Measurements from ENCODE around the gene GOLIM4. TPM values are rescaled to one million over a fixed set of nuclear protein-coding genes. Genes with fewer than 3 reads are reported as not detected.

Gene GOLIM4
- total and polyA plus RNA-seq, 2 of the 13 experiments (the other 11 are each of a cell fraction or from before 2014, with no cell fraction given), result 10.9 to 47.7 TPM

DNA sequence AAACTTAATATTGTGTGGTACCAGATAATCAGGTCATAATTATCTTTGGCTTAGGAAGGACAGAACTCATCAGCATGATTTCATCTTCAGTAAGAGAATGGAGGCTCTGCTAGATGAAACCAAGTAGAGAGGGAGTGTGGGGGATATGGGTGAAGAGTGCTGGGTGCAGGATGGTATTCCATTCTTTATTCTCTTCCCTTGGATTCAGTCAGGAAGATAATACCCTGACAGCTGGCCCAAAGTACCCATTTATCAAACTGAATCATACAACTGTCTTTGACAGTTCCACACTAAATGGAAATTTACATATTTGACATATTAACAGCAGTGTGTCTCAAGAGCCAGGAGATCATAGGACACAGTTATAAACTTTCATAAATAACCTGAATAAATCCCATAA, 44.7 kb downstream of the GOLIM4 start:
- Histone ChIP-seq H3K4me2 (ENCODE audit: low read depth, low read length) (no peak overlapping the region), H2AFZ (ENCODE audit: low read length) (no peak overlapping the region), H3K27me3 (ENCODE audit: control insufficient read depth in 1 of 2, insufficient read depth in 2 of 2, low read length in 2 of 2) (no peaks in the 10 kb centered on the region), H3K9ac (ENCODE audit: insufficient read depth, low read depth, low read length) (no peak overlapping the region), H4K20me1 (ENCODE audit: insufficient read depth, low read length) (0 out of 2 replicates have a peak, but pooled peaks cover 5% of the 10 kb centered on the region), H3K79me2 (ENCODE audit: insufficient read depth, low read length) (peaks cover 30% of the 10 kb centered on the region), H3K4me1 (ENCODE audit: insufficient read depth, low read length) (no peaks in the 10 kb centered on the region), H3K9me3 (ENCODE audit: low read length) (peaks cover 3% of the 10 kb centered on the region; the same call in 1 of the 2 replicates), H3K27ac (ENCODE audit: extremely low read length, insufficient read depth, low read length) (no peak overlapping the region), H3K4me3 (replicated peaks in 1 of 3; ENCODE audit: insufficient read depth in 1 of 3, low read depth in 2 of 3, low read length in 3 of 3) (no peak overlapping the region), H3K36me3 (replicated peaks in 1 of 2; ENCODE audit: control insufficient read depth in 1 of 2, insufficient read depth in 2 of 2, low read length in 2 of 2) (0 out of 5 replicates have a peak, but pooled peaks cover 0 to 3% of the 10 kb centered on the region in 2 experiments)
- DNase-seq (ENCODE audit: low spot score), result no peak
- ChIA-PET POLR2A (no interaction called here), CTCF (ENCODE audit: low intra/inter-chr PET ratio, low total read pairs) (no interaction called here)
- no TSS peak for BruUV-seq (replicated peaks)
- ATAC-seq, result no peak
- TF ChIP-seq, protein P1, sequence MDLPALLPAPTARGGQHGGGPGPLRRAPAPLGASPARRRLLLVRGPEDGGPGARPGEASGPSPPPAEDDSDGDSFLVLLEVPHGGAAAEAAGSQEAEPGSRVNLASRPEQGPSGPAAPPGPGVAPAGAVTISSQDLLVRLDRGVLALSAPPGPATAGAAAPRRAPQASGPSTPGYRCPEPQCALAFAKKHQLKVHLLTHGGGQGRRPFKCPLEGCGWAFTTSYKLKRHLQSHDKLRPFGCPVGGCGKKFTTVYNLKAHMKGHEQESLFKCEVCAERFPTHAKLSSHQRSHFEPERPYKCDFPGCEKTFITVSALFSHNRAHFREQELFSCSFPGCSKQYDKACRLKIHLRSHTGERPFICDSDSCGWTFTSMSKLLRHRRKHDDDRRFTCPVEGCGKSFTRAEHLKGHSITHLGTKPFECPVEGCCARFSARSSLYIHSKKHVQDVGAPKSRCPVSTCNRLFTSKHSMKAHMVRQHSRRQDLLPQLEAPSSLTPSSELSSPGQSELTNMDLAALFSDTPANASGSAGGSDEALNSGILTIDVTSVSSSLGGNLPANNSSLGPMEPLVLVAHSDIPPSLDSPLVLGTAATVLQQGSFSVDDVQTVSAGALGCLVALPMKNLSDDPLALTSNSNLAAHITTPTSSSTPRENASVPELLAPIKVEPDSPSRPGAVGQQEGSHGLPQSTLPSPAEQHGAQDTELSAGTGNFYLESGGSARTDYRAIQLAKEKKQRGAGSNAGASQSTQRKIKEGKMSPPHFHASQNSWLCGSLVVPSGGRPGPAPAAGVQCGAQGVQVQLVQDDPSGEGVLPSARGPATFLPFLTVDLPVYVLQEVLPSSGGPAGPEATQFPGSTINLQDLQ (CRISPR knock-in tag; IDR thresholded peaks at IDR 0.05), result no peak
- TF ChIP-seq HDAC6 (IDR thresholded peaks at IDR 0.05; ENCODE audit: low read depth, low read length) (no peak), TOE1 (CRISPR knock-in tag; IDR thresholded peaks at IDR 0.05) (no peak), ZBTB44 (CRISPR knock-in tag; IDR thresholded peaks at IDR 0.05) (no peak), HNF4G (IDR thresholded peaks at IDR 0.05; ENCODE audit: borderline replicate concordance, low read depth, low read length) (no peak), HNF4G (CRISPR knock-in tag; IDR thresholded peaks at IDR 0.05; ENCODE audit: borderline replicate concordance, low read depth) (no peak)
- TF ChIP-seq, protein P2, sequence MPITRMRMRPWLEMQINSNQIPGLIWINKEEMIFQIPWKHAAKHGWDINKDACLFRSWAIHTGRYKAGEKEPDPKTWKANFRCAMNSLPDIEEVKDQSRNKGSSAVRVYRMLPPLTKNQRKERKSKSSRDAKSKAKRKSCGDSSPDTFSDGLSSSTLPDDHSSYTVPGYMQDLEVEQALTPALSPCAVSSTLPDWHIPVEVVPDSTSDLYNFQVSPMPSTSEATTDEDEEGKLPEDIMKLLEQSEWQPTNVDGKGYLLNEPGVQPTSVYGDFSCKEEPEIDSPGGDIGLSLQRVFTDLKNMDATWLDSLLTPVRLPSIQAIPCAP (CRISPR knock-in tag; IDR thresholded peaks at IDR 0.05; ENCODE audit: low read depth), result no peak
- in situ Hi-C loops (cut with HindIII; ENCODE audit: extremely low pct_ligation_motif_present, low pct_unique_long_range_greater_than_20kb), result loop anchor here (5.0 kb wide), 1 partner anchor 111 kb away; no protein-coding TSS in a partner anchor
- no peak for FAIRE-seq
- intact Hi-C loops (cut with micrococcal nuclease; ENCODE audit: unreplicated experiment), result no loop called here

Data from HepG2 (cell line).